Mucosa of stomach (tissue), 1 donor: Measurements from ENCODE around the gene SEC24D.
A peak's percentile ranks its signal among the peaks of the same experiment; 100 is the strongest.
"Not testable (repeated sequence)": the region's sequence is repeated elsewhere in the genome, so short reads cannot be mapped to it uniquely, and the experiment has no call there.

Experiments used
- H3K27me3 ChIP-seq: one replicate; pipeline ENCODE4 v1.7.0; 2013; ENCODE audit warnings: mild to moderate bottlenecking, low read length; ENCODE audit not compliant: control insufficient read depth, insufficient read depth
- H3K36me3 ChIP-seq: one replicate; pipeline ENCODE4 v1.7.0; 2013; ENCODE audit warnings: low read length; ENCODE audit not compliant: control insufficient read depth, insufficient read depth
- H3K4me1 ChIP-seq: one replicate; pipeline ENCODE4 v1.7.0; 2013; ENCODE audit warnings: mild to moderate bottlenecking, low read length; ENCODE audit not compliant: control insufficient read depth, insufficient read depth
- H3K4me3 ChIP-seq: one replicate; pipeline ENCODE4 v1.7.0; 2013; ENCODE audit warnings: low read length
- H3K9ac ChIP-seq: one replicate; pipeline ENCODE4 v1.7.0; 2013; ENCODE audit warnings: mild to moderate bottlenecking, low read length, moderate library complexity
- H3K9me3 ChIP-seq: one replicate; pipeline ENCODE4 v1.7.0; 2013; ENCODE audit warnings: mild to moderate bottlenecking, low read length, moderate library complexity; ENCODE audit not compliant: control insufficient read depth
- donor health status: Pancreatic carcinoma.

SEC24D gene

GRCh38 chr4:118835571-118836300 lies at the start of gene SEC24D:
Gene SEC24D (minus strand): TSS chr4:118836126. CDS start chr4:118833696, 2,430 bp downstream.
- Histone ChIP-seq H3K9me3 (no peaks in the 10 kb centered on the region), H3K4me1 (peaks cover 19% of the 10 kb centered on the region), H3K9ac (peak within 1 kb of the TSS; percentile 98), H3K4me3 (peak within 1 kb of the TSS; percentile 98), H3K27me3 (no peaks in the 10 kb centered on the region), H3K36me3 (peaks cover 4% of the 10 kb centered on the region)

- H3K9ac ChIP-seq = no peak overlapping the region
- H3K4me1 ChIP-seq = no peaks in the 10 kb centered on the region
- no peak overlapping the region for H3K4me3 ChIP-seq
- H3K27me3 ChIP-seq = peaks cover 14% of the 10 kb centered on the region
- H3K9me3 ChIP-seq = no peaks in the 10 kb centered on the region
- no peaks in the 10 kb centered on the region for H3K36me3 ChIP-seq
Measured at GRCh38 chr4:118884716-118885115, 48.8 kb upstream of the SEC24D start.

- H3K4me1 ChIP-seq = no peaks in the 10 kb centered on the region
- no peak overlapping the region for H3K9ac ChIP-seq
- peaks cover 9% of the 10 kb centered on the region for H3K27me3 ChIP-seq
- H3K9me3 ChIP-seq = no peaks in the 10 kb centered on the region
- H3K4me3 ChIP-seq = no peak overlapping the region
- no peaks in the 10 kb centered on the region for H3K36me3 ChIP-seq
Measured at GRCh38 chr4:118883861-118884260, 47.9 kb upstream of the SEC24D start.

DNA sequence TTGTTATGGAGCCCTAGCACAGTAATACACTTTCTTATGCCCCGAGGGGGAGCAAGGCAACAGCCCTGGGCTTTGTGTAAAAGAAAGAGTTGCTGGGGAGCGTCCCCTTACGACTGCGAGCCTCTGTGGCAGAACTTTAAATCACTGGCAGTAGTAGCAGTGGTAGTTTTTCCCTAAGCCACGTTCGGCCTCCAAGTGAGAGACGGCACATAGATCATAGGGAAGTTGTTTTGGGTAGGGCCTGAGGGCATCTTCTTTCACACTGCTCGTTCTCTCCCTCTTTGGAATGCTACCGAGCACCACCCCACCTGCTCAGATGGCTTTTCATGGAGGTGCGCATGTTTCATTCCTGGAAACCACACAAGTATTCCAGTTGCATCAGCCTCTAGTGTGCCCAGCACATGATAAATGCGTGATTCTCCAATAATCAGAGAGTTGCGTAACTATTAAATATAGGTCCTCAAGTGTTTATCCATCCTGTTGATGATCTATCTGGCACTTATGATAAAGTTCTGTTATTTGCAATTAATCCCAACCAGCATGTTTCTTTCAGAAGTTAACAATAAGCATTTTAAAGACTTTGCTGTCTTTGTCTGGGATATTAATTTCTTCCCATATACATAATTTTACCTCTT lies 45.7 kb upstream of the SEC24D start:
- no peak overlapping the region for H3K4me3 ChIP-seq
- H3K27me3 ChIP-seq = no peaks in the 10 kb centered on the region
- H3K36me3 ChIP-seq = no peaks in the 10 kb centered on the region
- H3K4me1 ChIP-seq = no peaks in the 10 kb centered on the region
- H3K9ac ChIP-seq = no peak overlapping the region
- no peaks in the 10 kb centered on the region for H3K9me3 ChIP-seq

- Histone ChIP-seq H3K9ac (no peak overlapping the region), H3K36me3 (no peaks in the 10 kb centered on the region), H3K4me3 (no peak overlapping the region), H3K27me3 (no peaks in the 10 kb centered on the region), H3K4me1 (no peaks in the 10 kb centered on the region), H3K9me3 (no peaks in the 10 kb centered on the region)
Measured at GRCh38 chr4:118879409-118879808, 43.5 kb upstream of the SEC24D start.

DNA sequence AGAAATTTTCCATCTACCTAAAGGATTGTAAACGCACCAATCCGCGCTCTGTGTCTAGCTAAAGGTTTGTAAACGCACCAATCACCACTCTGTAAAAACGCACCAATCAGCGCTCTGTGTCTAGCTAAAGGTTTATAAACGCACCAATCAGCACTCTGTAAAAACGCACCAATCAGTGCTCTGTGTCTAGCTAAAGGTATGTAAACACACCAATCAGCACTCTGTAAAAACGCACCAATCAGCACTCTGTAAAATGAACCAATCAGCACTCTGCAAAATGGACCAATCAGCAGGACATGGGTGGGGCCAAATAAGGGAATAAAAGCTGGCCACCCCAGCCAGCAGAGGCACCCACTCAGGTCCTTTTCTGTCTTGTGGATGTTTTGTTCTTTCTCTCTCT lies 42.6 kb upstream of the SEC24D start:
- H3K27me3 ChIP-seq, H3K4me3 ChIP-seq, H3K36me3 ChIP-seq, H3K9me3 ChIP-seq, H3K4me1 ChIP-seq, H3K9ac ChIP-seq: not testable (repeated sequence)

DNA sequence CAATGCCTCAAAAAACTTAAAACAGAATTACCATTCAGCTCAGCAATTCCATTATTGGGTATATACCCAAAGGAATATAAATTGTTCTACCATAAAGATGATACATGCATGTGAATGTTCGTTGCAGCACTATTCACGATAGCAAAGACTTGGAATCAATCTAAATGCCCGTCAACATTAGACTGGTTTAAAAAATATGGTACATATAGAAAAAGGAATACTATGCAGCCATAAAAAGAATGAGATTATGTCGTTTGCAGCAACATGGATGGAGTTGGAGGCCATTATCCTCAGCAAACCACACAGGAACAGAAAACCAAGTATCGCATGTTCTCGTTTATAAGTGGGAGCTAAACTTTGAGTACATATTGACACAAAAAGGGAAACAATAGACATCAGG lies 41.9 kb upstream of the SEC24D start:
- Histone ChIP-seq H3K36me3 (no peaks in the 10 kb centered on the region), H3K27me3 (no peaks in the 10 kb centered on the region), H3K9me3 (no peaks in the 10 kb centered on the region), H3K4me1 (no peaks in the 10 kb centered on the region), H3K4me3 (no peak overlapping the region), H3K9ac (no peak overlapping the region)

DNA sequence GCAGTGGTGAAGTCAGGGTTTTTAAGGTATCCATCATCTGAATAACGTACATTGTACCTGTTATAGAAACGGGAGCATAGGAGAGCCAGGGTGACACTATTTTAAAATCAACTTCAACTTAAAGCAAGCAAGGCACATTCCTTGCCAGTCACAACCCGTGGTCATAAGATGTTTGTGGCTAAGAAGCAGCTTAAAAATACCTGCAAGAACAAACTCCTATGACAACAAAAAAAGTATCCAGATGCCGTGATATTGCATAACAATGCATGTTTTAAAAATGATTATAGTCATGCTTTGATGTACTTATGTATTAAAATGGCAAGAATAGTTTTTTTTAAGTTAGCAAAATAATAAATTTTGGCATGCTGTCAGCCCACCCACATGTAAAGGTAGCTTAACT lies 36.3 kb upstream of the SEC24D start:
- Histone ChIP-seq H3K27me3 (no peaks in the 10 kb centered on the region), H3K36me3 (no peaks in the 10 kb centered on the region), H3K4me3 (no peak overlapping the region), H3K9me3 (no peaks in the 10 kb centered on the region), H3K4me1 (no peaks in the 10 kb centered on the region), H3K9ac (no peak overlapping the region)

DNA sequence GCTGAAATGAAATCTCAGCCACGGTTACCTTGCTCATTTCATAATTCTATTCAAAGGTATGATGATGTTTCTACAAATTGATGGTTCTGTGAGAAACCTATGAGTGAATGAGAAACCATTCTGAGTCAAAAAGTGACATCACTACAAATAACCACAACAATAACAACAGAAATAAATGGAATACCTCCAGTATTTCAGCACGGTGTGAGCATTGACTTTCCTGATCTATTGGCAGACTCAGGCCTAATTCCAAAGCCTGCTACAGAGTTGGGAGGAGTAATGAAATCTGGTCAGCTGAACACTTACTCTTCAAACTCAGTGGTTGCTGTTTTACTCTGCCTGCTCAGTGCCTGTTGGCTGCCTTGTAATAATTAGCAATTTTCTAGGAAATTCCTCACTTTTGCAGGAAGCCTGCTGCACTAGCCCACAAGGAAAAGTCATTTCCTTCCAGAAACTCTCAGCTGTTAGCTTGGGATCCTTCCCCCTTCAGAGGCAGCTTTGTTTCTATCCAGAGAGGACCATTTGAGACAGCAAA lies 33.9 kb upstream of the SEC24D start:
- Histone ChIP-seq H3K4me1 (no peaks in the 10 kb centered on the region), H3K9ac (no peak overlapping the region), H3K4me3 (no peak overlapping the region), H3K27me3 (no peaks in the 10 kb centered on the region), H3K9me3 (no peaks in the 10 kb centered on the region), H3K36me3 (no peaks in the 10 kb centered on the region)

DNA sequence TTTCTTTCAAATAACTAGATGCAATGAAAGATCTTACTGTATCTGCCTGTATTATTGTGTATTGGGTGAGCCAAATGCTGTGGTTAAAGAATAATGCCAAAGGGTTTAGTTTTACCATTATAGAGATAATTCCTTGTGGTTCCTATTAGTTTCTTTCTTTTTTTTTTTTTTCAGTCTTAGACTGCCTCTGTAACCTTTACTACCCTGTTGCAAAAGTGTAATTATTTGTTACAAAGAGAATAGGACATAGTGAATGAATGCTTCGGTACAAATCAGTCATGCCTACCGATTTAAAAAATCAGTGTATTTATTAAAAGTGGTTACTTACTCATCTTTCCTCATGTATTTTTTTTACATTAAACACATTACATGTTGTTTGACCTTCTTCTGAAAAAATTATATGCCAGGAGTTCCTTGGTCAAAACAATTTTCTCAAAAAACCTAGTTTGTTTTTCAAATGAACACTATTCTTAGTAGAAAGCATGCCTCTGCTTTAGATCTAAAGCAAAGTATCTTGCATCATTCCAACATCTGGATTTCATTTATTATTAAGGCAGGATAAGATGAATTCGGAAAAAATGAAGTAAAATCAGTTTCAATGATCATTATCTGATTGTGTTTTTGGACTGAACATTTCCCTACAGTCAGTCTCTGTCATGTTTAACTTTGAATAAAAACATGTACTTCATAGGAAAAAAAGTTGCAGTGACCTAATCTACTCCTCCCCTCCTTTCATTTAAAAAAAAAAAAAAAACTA lies 31.6 kb upstream of the SEC24D start:
- H3K36me3 ChIP-seq = no peaks in the 10 kb centered on the region
- H3K4me1 ChIP-seq = no peaks in the 10 kb centered on the region
- no peaks in the 10 kb centered on the region for H3K27me3 ChIP-seq
- H3K9ac ChIP-seq = no peak overlapping the region
- H3K4me3 ChIP-seq = no peak overlapping the region
- H3K9me3 ChIP-seq = no peaks in the 10 kb centered on the region

- H3K9me3 ChIP-seq = no peaks in the 10 kb centered on the region
Measured at GRCh38 chr4:118866442-118866841, 30.5 kb upstream of the SEC24D start.

DNA sequence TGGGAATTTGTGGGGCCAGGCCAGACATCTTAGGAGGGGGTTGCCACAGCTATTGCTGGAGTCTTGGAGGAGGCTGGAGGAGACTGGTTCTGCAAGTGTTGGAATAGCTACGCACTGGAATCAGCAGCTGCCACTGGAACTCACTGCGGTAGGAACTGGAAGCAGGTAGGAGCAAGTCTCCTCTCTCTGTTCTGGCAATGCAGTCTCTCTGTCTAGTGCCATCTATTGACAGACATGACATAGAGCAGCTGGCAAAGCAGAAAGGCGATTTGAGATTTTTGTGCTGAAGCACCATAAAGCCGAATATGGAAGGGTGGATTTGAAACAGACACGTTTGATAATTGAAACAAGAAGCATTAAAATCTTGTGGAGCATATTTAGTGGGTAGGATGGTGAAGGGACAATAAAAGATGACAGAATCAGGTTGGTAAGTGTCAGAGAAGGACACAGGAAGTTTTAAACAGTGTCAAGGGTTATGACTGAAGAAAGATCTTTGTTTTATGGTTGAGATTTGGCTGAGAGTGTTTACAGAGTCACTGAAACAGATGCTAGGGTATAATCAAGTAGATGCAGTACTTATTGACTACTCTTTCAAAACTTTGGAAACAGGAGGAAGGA lies 29.3 kb upstream of the SEC24D start:
- H3K27me3 ChIP-seq = no peaks in the 10 kb centered on the region
- no peak overlapping the region for H3K4me3 ChIP-seq
- H3K4me1 ChIP-seq = no peaks in the 10 kb centered on the region
- no peaks in the 10 kb centered on the region for H3K36me3 ChIP-seq
- no peak overlapping the region for H3K9ac ChIP-seq
- H3K9me3 ChIP-seq = no peaks in the 10 kb centered on the region

More at GRCh38 chr4:118866442-118866841, 30.5 kb upstream of the SEC24D start:
- Histone ChIP-seq H3K27me3 (no peaks in the 10 kb centered on the region), H3K9ac (no peak overlapping the region), H3K4me1 (no peaks in the 10 kb centered on the region), H3K4me3 (no peak overlapping the region), H3K36me3 (no peaks in the 10 kb centered on the region)
